Type B pancreatic cell (in vitro differentiated cells): Measurements from ENCODE around the gene PRDM1. TPM values are rescaled to one million over a fixed set of nuclear protein-coding genes. Genes with fewer than 3 reads are reported as not detected.

Experiments used
- DNase-seq: peaks from one replicate; pipeline ENCODE4 v3.0.0; 2021; ENCODE audit warnings: mixed read lengths; ENCODE audit not compliant: unreplicated experiment; ENCODE audit errors: extremely low spot score
- H3K27ac Mint-ChIP-seq: 2 replicates; pipeline ENCODE4 v1.8.0; 2021; ENCODE audit warnings: mild to moderate bottlenecking, mixed read lengths
- H3K27me3 Mint-ChIP-seq: 2 replicates; pipeline ENCODE4 v1.8.0; 2021; ENCODE audit warnings: mixed read lengths
- H3K36me3 Mint-ChIP-seq: 2 replicates; pipeline ENCODE4 v1.8.0; 2021; ENCODE audit warnings: mixed read lengths
- H3K4me1 Mint-ChIP-seq: one replicate; pipeline ENCODE4 v1.8.0; 2021; ENCODE audit warnings: mixed read lengths; ENCODE audit not compliant: unreplicated experiment
- H3K4me3 Mint-ChIP-seq: 2 replicates; pipeline ENCODE4 v1.8.0; 2021; ENCODE audit warnings: mild to moderate bottlenecking, mixed read lengths
- H3K9me3 Mint-ChIP-seq: 2 replicates; pipeline ENCODE4 v1.8.0; 2021; ENCODE audit warnings: mixed read lengths
- total RNA-seq: library from RNA; stranded (reverse); gene quantifications from 2 replicates; pipeline ENCODE4 v1.2.1, GENCODE V29; 2021; ENCODE audit warnings: low replicate concordance
- TF ChIP-seq, protein P1 (sequence below): fragments of 200-600 bp; sonication (generic); conservative IDR thresholded peaks from 2 replicates; pipeline ENCODE4 v1.5.0; 2021; ENCODE audit warnings: antibody characterized with exemption, mild to moderate bottlenecking

PRDM1 gene
- total RNA-seq, 1 donor from 2014 or later = 15.5 TPM

DNA sequence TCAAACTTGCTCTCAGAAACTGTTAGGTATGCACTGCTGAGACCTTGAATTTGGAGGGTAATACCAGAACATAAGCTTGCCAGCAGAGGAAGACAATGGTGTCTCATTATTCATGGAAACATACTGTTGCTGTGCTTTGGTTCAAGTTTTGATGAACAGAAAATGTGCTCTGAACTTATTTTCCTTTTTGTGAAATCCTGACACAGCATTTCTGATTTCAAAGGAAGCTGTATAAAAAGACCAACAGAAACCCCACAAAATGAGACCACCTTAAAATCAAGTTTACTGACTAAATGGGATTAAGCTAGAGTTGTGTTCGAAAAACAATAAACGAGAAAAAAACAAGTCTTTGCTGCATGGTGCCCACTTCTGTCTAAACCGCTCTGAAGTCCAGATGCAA, 70.3 kb downstream of the PRDM1 start:
- TF ChIP-seq, protein P1, sequence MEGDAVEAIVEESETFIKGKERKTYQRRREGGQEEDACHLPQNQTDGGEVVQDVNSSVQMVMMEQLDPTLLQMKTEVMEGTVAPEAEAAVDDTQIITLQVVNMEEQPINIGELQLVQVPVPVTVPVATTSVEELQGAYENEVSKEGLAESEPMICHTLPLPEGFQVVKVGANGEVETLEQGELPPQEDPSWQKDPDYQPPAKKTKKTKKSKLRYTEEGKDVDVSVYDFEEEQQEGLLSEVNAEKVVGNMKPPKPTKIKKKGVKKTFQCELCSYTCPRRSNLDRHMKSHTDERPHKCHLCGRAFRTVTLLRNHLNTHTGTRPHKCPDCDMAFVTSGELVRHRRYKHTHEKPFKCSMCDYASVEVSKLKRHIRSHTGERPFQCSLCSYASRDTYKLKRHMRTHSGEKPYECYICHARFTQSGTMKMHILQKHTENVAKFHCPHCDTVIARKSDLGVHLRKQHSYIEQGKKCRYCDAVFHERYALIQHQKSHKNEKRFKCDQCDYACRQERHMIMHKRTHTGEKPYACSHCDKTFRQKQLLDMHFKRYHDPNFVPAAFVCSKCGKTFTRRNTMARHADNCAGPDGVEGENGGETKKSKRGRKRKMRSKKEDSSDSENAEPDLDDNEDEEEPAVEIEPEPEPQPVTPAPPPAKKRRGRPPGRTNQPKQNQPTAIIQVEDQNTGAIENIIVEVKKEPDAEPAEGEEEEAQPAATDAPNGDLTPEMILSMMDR = no peak
- no peak for DNase-seq
- no peaks in the 10 kb centered on the region for H3K27me3 Mint-ChIP-seq
- no peak overlapping the region for H3K27ac Mint-ChIP-seq
- no peak overlapping the region for H3K4me3 Mint-ChIP-seq
- peaks cover 3% of the 10 kb centered on the region for H3K9me3 Mint-ChIP-seq
- no peaks in the 10 kb centered on the region for H3K4me1 Mint-ChIP-seq
- no peaks in the 10 kb centered on the region for H3K36me3 Mint-ChIP-seq

DNA sequence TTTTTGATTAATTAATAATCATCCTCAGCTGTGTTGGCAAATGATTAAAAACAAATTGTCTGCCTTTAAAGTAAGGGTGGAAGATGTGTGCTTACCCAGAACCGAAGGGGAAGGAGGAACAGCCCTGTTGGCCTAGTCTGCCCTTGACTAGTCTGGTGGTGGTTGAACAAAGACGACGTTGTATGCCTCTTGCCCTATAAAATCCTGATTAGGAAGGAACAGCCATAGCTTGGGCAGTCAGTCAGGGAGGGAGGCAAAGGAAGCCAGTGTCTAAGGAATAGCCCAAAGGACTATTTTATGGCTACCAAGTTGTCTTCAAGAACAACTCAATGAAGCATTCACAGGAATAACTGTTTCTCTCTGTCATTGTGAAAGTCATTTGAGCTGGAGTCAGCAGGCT, 70.7 kb downstream of the PRDM1 start:
- DNase-seq = no peak
- no peaks in the 10 kb centered on the region for H3K27me3 Mint-ChIP-seq
- H3K27ac Mint-ChIP-seq = no peak overlapping the region
- TF ChIP-seq, protein P1 = no peak
- no peaks in the 10 kb centered on the region for H3K4me1 Mint-ChIP-seq
- H3K4me3 Mint-ChIP-seq = no peak overlapping the region
- H3K36me3 Mint-ChIP-seq = no peaks in the 10 kb centered on the region
- peaks cover 3% of the 10 kb centered on the region for H3K9me3 Mint-ChIP-seq

DNA sequence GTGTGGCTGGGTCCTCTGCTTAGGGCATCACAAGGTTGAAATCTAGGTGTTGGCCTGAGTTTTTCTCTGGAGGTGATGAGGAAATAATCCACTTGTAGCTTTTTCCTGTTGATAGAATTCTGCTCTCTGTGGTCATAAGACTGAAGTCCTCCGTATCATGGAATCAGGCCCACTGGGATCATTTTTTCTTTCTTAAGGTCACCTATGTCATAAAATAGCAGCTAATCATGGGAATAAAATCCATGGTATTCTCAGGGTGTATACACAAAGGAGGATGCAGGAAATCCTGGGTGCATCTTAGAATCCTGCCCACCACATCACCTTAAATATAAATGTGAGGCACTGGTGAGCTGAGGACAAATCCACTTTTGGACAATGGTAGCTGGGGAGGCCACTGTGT, 72.7 kb downstream of the PRDM1 start:
- Mint-ChIP-seq H3K4me1 (peaks cover 11% of the 10 kb centered on the region), H3K27me3 (no peaks in the 10 kb centered on the region), H3K27ac (no peak overlapping the region), H3K36me3 (no peaks in the 10 kb centered on the region), H3K4me3 (no peak overlapping the region), H3K9me3 (no peaks in the 10 kb centered on the region)
- TF ChIP-seq, protein P1 = no peak
- no peak for DNase-seq

Other genes starting within 250 kb of the PRDM1 start
- gene ATG5, start 239.4 kb downstream of the PRDM1 start, total RNA-seq = 27.8 and 39.3 TPM in 2 replicates